ENCODE data around the gene ZNF398.

ZNF398 gene

GRCh38 chr7:149229526-149229925 is 82.3 kb downstream of the ZNF398 start:
- DNase-seq, result no peak

GRCh38 chr7:149232362-149232761 is 85.1 kb downstream of the ZNF398 start:
- DNase-seq, result no peak

Data from activated gamma-delta T cell treated with Interleukin-2 at 50 U/mL for 16 hours (primary cell).